Liver (tissue), 9 donors: ENCODE data around the gene RHBDD3. TPM values are rescaled to one million over a fixed set of nuclear protein-coding genes. Genes with fewer than 3 reads are reported as not detected.

Source experiments
- DNase-seq: peaks from one replicate; pipeline ENCODE4 v3.0.0-alpha.2; 2017; ENCODE audit warnings: low spot score
- H3K27ac ChIP-seq, 2 donors: one replicate each; pipeline ENCODE4 v1.7.0; 2013; ENCODE audit warnings: inconsistent platforms in 2 of 2, low read length in 2 of 2, control low read depth in 1 of 2, low read depth in 1 of 2, mild to moderate bottlenecking in 1 of 2
- H3K27me3 ChIP-seq, 4 donors: one replicate each; pipeline versions ENCODE4 v1.6.1 to v1.7.0; 2013; ENCODE audit warnings: low read length in 3 of 4, inconsistent platforms in 1 of 4, mild to moderate bottlenecking in 1 of 4, moderate library complexity in 1 of 4; ENCODE audit not compliant: control insufficient read depth in 4 of 4, insufficient read depth in 4 of 4
- H3K36me3 ChIP-seq, 4 donors: one replicate each; pipeline versions ENCODE4 v1.6.1 to v1.7.0; 2013; ENCODE audit warnings: low read length in 3 of 4, mild to moderate bottlenecking in 3 of 4, low read depth in 1 of 4, moderate library complexity in 1 of 4; ENCODE audit not compliant: control insufficient read depth in 4 of 4, insufficient read depth in 3 of 4
- H3K4me1 ChIP-seq, 4 donors: one replicate each; pipeline versions ENCODE4 v1.6.1 to v1.7.0; 2013; ENCODE audit warnings: low read length in 3 of 4, mild to moderate bottlenecking in 3 of 4, moderate library complexity in 1 of 4; ENCODE audit not compliant: control insufficient read depth in 4 of 4, insufficient read depth in 4 of 4
- H3K4me3 ChIP-seq, 3 donors: one replicate each; pipeline versions ENCODE4 v1.6.1 to v1.7.0; 2013; ENCODE audit warnings: low read length in 3 of 3, control low read depth in 1 of 3, low read depth in 1 of 3, mild to moderate bottlenecking in 1 of 3
- H3K9ac ChIP-seq, 2 donors: one replicate each; pipeline ENCODE4 v1.7.0; 2013; ENCODE audit warnings: low read length in 2 of 2, mild to moderate bottlenecking in 2 of 2, moderate library complexity in 2 of 2, control low read depth in 1 of 2, low read depth in 1 of 2
- H3K9me3 ChIP-seq, 4 donors: one replicate each; pipeline versions ENCODE4 v1.6.1 to v1.7.0; 2013; ENCODE audit warnings: low read length in 3 of 4; ENCODE audit not compliant: control insufficient read depth in 4 of 4
- EGR1 ChIP-seq, 2 donors: IDR thresholded peaks; 2 replicates each; pipeline ENCODE4 v1.6.1; 2016 to 2018; ENCODE audit warnings: antibody characterized with exemption in 2 of 2, low read depth in 2 of 2
- FOXA1 ChIP-seq: IDR thresholded peaks from 2 replicates; pipeline ENCODE4 v1.6.1; 2016; ENCODE audit warnings: antibody characterized with exemption
- FOXA2 ChIP-seq: IDR thresholded peaks from 2 replicates; pipeline ENCODE4 v1.6.1; 2016; ENCODE audit warnings: antibody characterized with exemption
- HNF4A ChIP-seq, 2 donors: conservative IDR thresholded peaks; 2 replicates each; pipeline ENCODE4 v1.6.1; 2016; ENCODE audit warnings: antibody characterized with exemption in 2 of 2, mild to moderate bottlenecking in 2 of 2
- NR2F2 ChIP-seq: IDR thresholded peaks from 2 replicates; pipeline ENCODE4 v1.6.1; 2016; ENCODE audit warnings: antibody characterized with exemption
- RAD21 ChIP-seq, 2 donors: IDR thresholded peaks; 2 replicates each; pipeline ENCODE4 v1.6.1; 2016; ENCODE audit warnings: antibody characterized with exemption in 2 of 2, mild to moderate bottlenecking in 2 of 2
- TAF1 ChIP-seq: conservative IDR thresholded peaks from 2 replicates; pipeline ENCODE4 v1.6.1; 2016; ENCODE audit warnings: antibody characterized with exemption, mild to moderate bottlenecking
- YY1 ChIP-seq: IDR thresholded peaks from 2 replicates; pipeline ENCODE4 v1.6.1; 2016; ENCODE audit warnings: antibody characterized with exemption, mild to moderate bottlenecking
- WGBS: extraction: QIAGEN DNeasy Blood & Tissue Kit; methylation state at CpG from one replicate; pipeline ENCODE4 v1.1.7; 2013; 5-methylcytosine and 5-hydroxymethylcytosine counted together
- polyA plus RNA-seq, 2 donors: library from polyadenylated mRNA; stranded (reverse) in 1 of 2; unstranded in 1 of 2; fragments of 200-250 nt in 1 of 2; fragments of >200 nt in 1 of 2; fragmentation: Nextera tagmentation in 1 of 2; extraction: Ambion mirVana in 1 of 2; gene quantifications; one replicate each; pipeline versions ENCODE4 v1.2.1 to v1.2.3, GENCODE V29; 2013 to 2015
- total RNA-seq, 2 donors: library from RNA; depleted of rRNA; stranded (reverse); fragments of >200 nt; gene quantifications; one replicate each; pipeline ENCODE4 v1.2.3, GENCODE V29; 2014
- TF ChIP-seq, protein P1 (sequence below): IDR thresholded peaks from 2 replicates; pipeline ENCODE4 v1.6.1; 2016; ENCODE audit warnings: antibody characterized with exemption
- TF ChIP-seq, protein P2 (sequence below): IDR thresholded peaks from 2 replicates; pipeline ENCODE4 v1.6.1; 2016; ENCODE audit warnings: antibody characterized with exemption, mild to moderate bottlenecking
- TF ChIP-seq, protein P3 (sequence below): IDR thresholded peaks from 2 replicates; pipeline ENCODE4 v1.6.1; 2016; ENCODE audit warnings: antibody characterized with exemption
- TF ChIP-seq, protein P4 (sequence below): IDR thresholded peaks from 2 replicates; pipeline ENCODE4 v1.6.1; 2016; ENCODE audit warnings: antibody characterized with exemption
- TF ChIP-seq, protein P5 (sequence below): fragments of 150-350 bp; IDR thresholded peaks from 2 replicates; pipeline ENCODE4 v1.5.1; 2017; ENCODE audit warnings: improper control_type of control experiment, low read depth, low read length; ENCODE audit not compliant: missing input control
- donor health status: healthy.
- donor health status: healthy.
- donor health status: healthy.
- donor health status: healthy.
- donor health status: healthy.

The RHBDD3 gene
- total and polyA plus RNA-seq, 4 donors = 14.3 to 26.5 (median 18.3) TPM

DNA sequence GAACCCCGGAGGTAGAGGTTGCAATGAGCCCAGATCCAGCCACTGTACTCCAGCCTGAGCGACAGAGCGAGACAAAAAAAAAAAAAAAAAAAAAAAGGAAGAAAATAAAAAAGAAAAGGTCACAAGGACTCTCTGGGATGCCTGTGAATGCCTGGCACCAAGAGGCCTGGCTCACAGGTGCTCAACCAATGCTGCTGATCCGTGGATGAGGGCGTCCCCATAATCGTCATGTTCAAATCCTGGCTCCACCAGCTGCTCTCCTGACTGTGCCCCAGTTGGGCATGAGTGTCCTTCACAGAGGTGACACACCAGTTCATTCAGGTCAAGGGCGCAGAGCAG lies 38.0 kb upstream of the RHBDD3 start:
- 52% methylated on average over 7 of the region's 7 CpGs for WGBS
- H3K9me3 ChIP-seq = no peaks in the 10 kb centered on the region
- no peak overlapping the region for H3K9ac ChIP-seq
- H3K36me3 ChIP-seq = peaks cover 0 to 3% (median under 1%) of the 10 kb centered on the region in 4 donors
- no peak for DNase-seq
- peaks cover 19 to 59% (median 37%) of the 10 kb centered on the region in 4 donors for H3K4me1 ChIP-seq
- no peak overlapping the region for H3K4me3 ChIP-seq
- TF ChIP-seq EGR1 (IDR thresholded peaks at IDR 0.05; ENCODE audit: low read depth in 2 of 2) (no peak), FOXA2 (no peak), TAF1 (no peak), HNF4A (conservative IDR thresholded peaks at IDR 0.05) (no peak)
- TF ChIP-seq, protein P1, sequence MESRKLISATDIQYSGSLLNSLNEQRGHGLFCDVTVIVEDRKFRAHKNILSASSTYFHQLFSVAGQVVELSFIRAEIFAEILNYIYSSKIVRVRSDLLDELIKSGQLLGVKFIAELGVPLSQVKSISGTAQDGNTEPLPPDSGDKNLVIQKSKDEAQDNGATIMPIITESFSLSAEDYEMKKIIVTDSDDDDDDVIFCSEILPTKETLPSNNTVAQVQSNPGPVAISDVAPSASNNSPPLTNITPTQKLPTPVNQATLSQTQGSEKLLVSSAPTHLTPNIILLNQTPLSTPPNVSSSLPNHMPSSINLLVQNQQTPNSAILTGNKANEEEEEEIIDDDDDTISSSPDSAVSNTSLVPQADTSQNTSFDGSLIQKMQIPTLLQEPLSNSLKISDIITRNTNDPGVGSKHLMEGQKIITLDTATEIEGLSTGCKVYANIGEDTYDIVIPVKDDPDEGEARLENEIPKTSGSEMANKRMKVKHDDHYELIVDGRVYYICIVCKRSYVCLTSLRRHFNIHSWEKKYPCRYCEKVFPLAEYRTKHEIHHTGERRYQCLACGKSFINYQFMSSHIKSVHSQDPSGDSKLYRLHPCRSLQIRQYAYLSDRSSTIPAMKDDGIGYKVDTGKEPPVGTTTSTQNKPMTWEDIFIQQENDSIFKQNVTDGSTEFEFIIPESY = no peak
- no peak overlapping the region for H3K27ac ChIP-seq
- no peaks in the 10 kb centered on the region for H3K27me3 ChIP-seq

DNA sequence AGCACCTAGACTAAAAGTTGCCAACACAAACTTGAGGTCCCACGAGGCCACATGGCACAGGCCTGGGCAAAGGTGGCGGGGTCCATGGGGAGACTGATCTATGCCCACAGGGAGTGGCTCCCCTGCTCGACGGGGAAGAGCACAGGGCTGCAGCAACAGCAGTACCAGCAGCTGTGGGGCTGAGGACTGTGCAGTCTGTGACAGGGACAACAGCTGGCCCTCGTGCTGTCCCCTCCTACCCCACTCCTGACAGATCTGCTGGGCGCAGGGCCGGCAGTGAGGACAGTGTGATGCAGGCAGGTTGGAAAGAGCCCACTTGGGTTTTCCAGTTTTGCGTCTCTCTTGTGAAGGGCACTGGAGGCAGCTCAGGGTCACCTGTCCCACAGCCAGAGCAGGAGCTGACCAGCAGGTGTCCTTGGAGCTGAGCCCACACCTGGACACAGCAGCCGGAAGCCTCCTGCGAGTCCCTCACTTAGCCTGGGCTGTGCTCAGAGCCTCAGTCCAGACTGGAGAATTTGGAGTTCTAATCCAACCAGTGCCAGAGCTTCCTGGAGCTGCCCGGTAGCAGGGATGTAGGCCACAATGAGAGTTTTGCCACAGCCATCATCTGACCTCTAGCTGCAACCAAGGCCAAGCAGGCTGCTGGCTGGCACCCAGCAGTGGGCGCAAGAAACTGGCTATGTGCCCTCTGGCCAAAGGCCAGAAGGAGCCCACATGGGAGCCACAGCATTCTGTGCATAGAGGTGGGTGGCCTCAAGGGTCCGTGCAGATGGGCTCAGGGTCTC lies 35.1 kb upstream of the RHBDD3 start:
- H3K36me3 ChIP-seq = peaks cover 6 to 28% (median 19%) of the 10 kb centered on the region in 4 donors
- no peak overlapping the region for H3K4me3 ChIP-seq
- peaks cover 10 to 37% (median 29%) of the 10 kb centered on the region in 4 donors for H3K4me1 ChIP-seq
- no peaks in the 10 kb centered on the region for H3K9me3 ChIP-seq
- H3K27ac ChIP-seq = peak overlapping the region; percentile 32 to 43
- no peak overlapping the region for H3K9ac ChIP-seq
- DNase-seq = no peak
- no peaks in the 10 kb centered on the region for H3K27me3 ChIP-seq
- 31% methylated on average over 13 of the region's 13 CpGs for WGBS
- TF ChIP-seq YY1 = no peak
- TF ChIP-seq, protein P2, sequence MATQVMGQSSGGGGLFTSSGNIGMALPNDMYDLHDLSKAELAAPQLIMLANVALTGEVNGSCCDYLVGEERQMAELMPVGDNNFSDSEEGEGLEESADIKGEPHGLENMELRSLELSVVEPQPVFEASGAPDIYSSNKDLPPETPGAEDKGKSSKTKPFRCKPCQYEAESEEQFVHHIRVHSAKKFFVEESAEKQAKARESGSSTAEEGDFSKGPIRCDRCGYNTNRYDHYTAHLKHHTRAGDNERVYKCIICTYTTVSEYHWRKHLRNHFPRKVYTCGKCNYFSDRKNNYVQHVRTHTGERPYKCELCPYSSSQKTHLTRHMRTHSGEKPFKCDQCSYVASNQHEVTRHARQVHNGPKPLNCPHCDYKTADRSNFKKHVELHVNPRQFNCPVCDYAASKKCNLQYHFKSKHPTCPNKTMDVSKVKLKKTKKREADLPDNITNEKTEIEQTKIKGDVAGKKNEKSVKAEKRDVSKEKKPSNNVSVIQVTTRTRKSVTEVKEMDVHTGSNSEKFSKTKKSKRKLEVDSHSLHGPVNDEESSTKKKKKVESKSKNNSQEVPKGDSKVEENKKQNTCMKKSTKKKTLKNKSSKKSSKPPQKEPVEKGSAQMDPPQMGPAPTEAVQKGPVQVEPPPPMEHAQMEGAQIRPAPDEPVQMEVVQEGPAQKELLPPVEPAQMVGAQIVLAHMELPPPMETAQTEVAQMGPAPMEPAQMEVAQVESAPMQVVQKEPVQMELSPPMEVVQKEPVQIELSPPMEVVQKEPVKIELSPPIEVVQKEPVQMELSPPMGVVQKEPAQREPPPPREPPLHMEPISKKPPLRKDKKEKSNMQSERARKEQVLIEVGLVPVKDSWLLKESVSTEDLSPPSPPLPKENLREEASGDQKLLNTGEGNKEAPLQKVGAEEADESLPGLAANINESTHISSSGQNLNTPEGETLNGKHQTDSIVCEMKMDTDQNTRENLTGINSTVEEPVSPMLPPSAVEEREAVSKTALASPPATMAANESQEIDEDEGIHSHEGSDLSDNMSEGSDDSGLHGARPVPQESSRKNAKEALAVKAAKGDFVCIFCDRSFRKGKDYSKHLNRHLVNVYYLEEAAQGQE = no peak
- no peak for TF ChIP-seq FOXA2
- TF ChIP-seq, protein P3, sequence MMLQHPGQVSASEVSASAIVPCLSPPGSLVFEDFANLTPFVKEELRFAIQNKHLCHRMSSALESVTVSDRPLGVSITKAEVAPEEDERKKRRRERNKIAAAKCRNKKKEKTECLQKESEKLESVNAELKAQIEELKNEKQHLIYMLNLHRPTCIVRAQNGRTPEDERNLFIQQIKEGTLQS = no peak
- TF ChIP-seq, protein P4, sequence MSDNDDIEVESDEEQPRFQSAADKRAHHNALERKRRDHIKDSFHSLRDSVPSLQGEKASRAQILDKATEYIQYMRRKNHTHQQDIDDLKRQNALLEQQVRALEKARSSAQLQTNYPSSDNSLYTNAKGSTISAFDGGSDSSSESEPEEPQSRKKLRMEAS = no peak
- peak; percentile 10 to 33 for TF ChIP-seq RAD21 (IDR thresholded peaks at IDR 0.05)
- no peak for TF ChIP-seq HNF4A (conservative IDR thresholded peaks at IDR 0.05)
- no peak for TF ChIP-seq NR2F2
- no peak for TF ChIP-seq EGR1 (IDR thresholded peaks at IDR 0.05; ENCODE audit: low read depth in 2 of 2)
- TF ChIP-seq, protein P5, sequence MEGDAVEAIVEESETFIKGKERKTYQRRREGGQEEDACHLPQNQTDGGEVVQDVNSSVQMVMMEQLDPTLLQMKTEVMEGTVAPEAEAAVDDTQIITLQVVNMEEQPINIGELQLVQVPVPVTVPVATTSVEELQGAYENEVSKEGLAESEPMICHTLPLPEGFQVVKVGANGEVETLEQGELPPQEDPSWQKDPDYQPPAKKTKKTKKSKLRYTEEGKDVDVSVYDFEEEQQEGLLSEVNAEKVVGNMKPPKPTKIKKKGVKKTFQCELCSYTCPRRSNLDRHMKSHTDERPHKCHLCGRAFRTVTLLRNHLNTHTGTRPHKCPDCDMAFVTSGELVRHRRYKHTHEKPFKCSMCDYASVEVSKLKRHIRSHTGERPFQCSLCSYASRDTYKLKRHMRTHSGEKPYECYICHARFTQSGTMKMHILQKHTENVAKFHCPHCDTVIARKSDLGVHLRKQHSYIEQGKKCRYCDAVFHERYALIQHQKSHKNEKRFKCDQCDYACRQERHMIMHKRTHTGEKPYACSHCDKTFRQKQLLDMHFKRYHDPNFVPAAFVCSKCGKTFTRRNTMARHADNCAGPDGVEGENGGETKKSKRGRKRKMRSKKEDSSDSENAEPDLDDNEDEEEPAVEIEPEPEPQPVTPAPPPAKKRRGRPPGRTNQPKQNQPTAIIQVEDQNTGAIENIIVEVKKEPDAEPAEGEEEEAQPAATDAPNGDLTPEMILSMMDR = peak; percentile 25
- TF ChIP-seq, protein P1 = no peak
- no peak for TF ChIP-seq FOXA1
- TF ChIP-seq TAF1 = no peak
